ENCODE measurements around the gene CBFA2T2. TPM values are rescaled to one million over a fixed set of nuclear protein-coding genes. Genes with fewer than 3 reads are reported as not detected.

The CBFA2T2 gene
- total RNA-seq, 1 experiment from 2014 or later = 13.1 TPM

- TF ChIP-seq CTCF (conservative IDR thresholded peaks at IDR 0.05; ENCODE audit: low read depth, low read length) (no peak), EZH2 (IDR thresholded peaks at IDR 0.05; ENCODE audit: borderline replicate concordance, low read depth, low read length, poor library complexity, severe bottlenecking) (no peak)
- ChIA-PET CTCF (no interaction called here), POLR2A (ENCODE audit: low non-redundant PET) (no interaction called here)
- Histone ChIP-seq H3K9me3 (ENCODE audit: low read depth, low read length, poor library complexity, severe bottlenecking) (no peaks in the 10 kb centered on the region), H3K27ac (ENCODE audit: low read depth, low read length, poor library complexity, severe bottlenecking) (no peak overlapping the region), H3K4me3 (ENCODE audit: low read depth, low read length, poor library complexity, severe bottlenecking) (no peak overlapping the region), H3K4me1 (ENCODE audit: insufficient read depth, low read length, poor library complexity, severe bottlenecking) (no peaks in the 10 kb centered on the region), H3K27me3 (replicated peaks; ENCODE audit: insufficient read depth, low read depth, low read length, poor library complexity) (no peaks in the 10 kb centered on the region), H3K36me3 (ENCODE audit: insufficient read depth, low read length, poor library complexity, severe bottlenecking) (no peaks in the 10 kb centered on the region)
- BruUV-seq (replicated peaks) = no TSS peak
- DNase-seq (ENCODE audit: low spot score) = no peak
- intact Hi-C loops (cut with micrococcal nuclease; ENCODE audit: unreplicated experiment) = no loop called here
Measured at GRCh38 chr20:33693289-33693688, 203.4 kb downstream of the CBFA2T2 start.

GRCh38 chr20:33693741-33694638 is 204.1 kb downstream of the CBFA2T2 start:
- POLR2A ChIA-PET (ENCODE audit: low non-redundant PET) = no interaction called here
- Histone ChIP-seq H3K4me1 (ENCODE audit: insufficient read depth, low read length, poor library complexity, severe bottlenecking) (no peaks in the 10 kb centered on the region), H3K27ac (ENCODE audit: low read depth, low read length, poor library complexity, severe bottlenecking) (no peak overlapping the region), H3K36me3 (ENCODE audit: insufficient read depth, low read length, poor library complexity, severe bottlenecking) (no peaks in the 10 kb centered on the region), H3K27me3 (replicated peaks; ENCODE audit: insufficient read depth, low read depth, low read length, poor library complexity) (no peaks in the 10 kb centered on the region), H3K9me3 (ENCODE audit: low read depth, low read length, poor library complexity, severe bottlenecking) (no peaks in the 10 kb centered on the region), H3K4me3 (ENCODE audit: low read depth, low read length, poor library complexity, severe bottlenecking) (no peak overlapping the region)
- intact Hi-C loops (cut with micrococcal nuclease; ENCODE audit: unreplicated experiment) = no loop called here
- no peak for DNase-seq (ENCODE audit: low spot score)
- CTCF ChIA-PET = no interaction called here
- TF ChIP-seq EZH2 (IDR thresholded peaks at IDR 0.05; ENCODE audit: borderline replicate concordance, low read depth, low read length, poor library complexity, severe bottlenecking) (no peak), CTCF (conservative IDR thresholded peaks at IDR 0.05; ENCODE audit: low read depth, low read length) (no peak)
- BruUV-seq (replicated peaks) = no TSS peak

- ChIA-PET POLR2A (ENCODE audit: low non-redundant PET) (no interaction called here), CTCF (no interaction called here)
- no peak for DNase-seq (ENCODE audit: low spot score)
Measured at GRCh38 chr20:33694639-33695012, 204.7 kb downstream of the CBFA2T2 start.

More at GRCh38 chr20:33694639-33695012, 204.7 kb downstream of the CBFA2T2 start:
- intact Hi-C loops (cut with micrococcal nuclease; ENCODE audit: unreplicated experiment) = no loop called here
- H3K4me1 ChIP-seq (ENCODE audit: insufficient read depth, low read length, poor library complexity, severe bottlenecking) = no peaks in the 10 kb centered on the region
- no peak overlapping the region for H3K4me3 ChIP-seq (ENCODE audit: low read depth, low read length, poor library complexity, severe bottlenecking)
- no peaks in the 10 kb centered on the region for H3K9me3 ChIP-seq (ENCODE audit: low read depth, low read length, poor library complexity, severe bottlenecking)
- BruUV-seq (replicated peaks) = no TSS peak
- no peaks in the 10 kb centered on the region for H3K27me3 ChIP-seq (replicated peaks; ENCODE audit: insufficient read depth, low read depth, low read length, poor library complexity)
- TF ChIP-seq CTCF (conservative IDR thresholded peaks at IDR 0.05; ENCODE audit: low read depth, low read length) = no peak
- TF ChIP-seq EZH2 (IDR thresholded peaks at IDR 0.05; ENCODE audit: borderline replicate concordance, low read depth, low read length, poor library complexity, severe bottlenecking) = no peak
- H3K27ac ChIP-seq (ENCODE audit: low read depth, low read length, poor library complexity, severe bottlenecking) = no peak overlapping the region
- H3K36me3 ChIP-seq (ENCODE audit: insufficient read depth, low read length, poor library complexity, severe bottlenecking) = no peaks in the 10 kb centered on the region

Measured in A673 (cell line).